ENCODE results near the gene REPS1.

DNA sequence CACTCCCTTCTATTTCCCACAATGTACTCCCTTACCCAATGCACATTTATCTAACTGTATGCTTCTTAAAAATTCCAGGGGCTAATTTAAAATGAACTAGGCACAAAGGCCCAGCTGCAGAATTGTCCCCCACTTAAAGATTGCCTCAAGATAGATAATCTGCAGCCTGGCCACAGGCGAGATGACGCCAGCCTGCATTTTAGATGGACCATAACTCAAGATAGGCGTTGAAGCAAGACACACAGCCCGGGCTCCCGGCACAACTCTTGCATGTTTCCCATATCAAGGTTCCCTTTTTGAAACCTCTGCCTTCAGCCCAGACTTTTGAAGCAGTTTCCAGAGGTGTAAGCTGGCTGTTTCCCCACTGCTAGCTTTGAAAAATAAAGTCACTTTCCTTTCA lies 3.2 kb upstream of the REPS1 start:
- TF ChIP-seq, protein P1, sequence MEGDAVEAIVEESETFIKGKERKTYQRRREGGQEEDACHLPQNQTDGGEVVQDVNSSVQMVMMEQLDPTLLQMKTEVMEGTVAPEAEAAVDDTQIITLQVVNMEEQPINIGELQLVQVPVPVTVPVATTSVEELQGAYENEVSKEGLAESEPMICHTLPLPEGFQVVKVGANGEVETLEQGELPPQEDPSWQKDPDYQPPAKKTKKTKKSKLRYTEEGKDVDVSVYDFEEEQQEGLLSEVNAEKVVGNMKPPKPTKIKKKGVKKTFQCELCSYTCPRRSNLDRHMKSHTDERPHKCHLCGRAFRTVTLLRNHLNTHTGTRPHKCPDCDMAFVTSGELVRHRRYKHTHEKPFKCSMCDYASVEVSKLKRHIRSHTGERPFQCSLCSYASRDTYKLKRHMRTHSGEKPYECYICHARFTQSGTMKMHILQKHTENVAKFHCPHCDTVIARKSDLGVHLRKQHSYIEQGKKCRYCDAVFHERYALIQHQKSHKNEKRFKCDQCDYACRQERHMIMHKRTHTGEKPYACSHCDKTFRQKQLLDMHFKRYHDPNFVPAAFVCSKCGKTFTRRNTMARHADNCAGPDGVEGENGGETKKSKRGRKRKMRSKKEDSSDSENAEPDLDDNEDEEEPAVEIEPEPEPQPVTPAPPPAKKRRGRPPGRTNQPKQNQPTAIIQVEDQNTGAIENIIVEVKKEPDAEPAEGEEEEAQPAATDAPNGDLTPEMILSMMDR (IDR thresholded peaks at IDR 0.05; ENCODE audit: low read depth, low read length, poor library complexity, severe bottlenecking): no peak
- no peak for TF ChIP-seq EZH2phosphoT487 (IDR thresholded peaks at IDR 0.05; ENCODE audit: borderline replicate concordance, low read length)

Measured in DOHH2 (cell line).